Tibial nerve (tissue), 4 donors: Measurements from ENCODE around the gene TRIP6.
A peak's percentile ranks its signal among the peaks of the same experiment; 100 is the strongest.

ENCODE experiments used
- EP300 ChIP-seq, 2 donors: sonication (generic); formaldehyde crosslinking; IDR thresholded peaks; one replicate each; pipeline ENCODE4 v1.6.1; 2017; ENCODE audit warnings: antibody characterized with exemption in 2 of 2, mild to moderate bottlenecking in 1 of 2
- TF ChIP-seq, protein P1 (sequence below), 5 experiments: fragments of 200-600 bp in 3 of 5; fragments of 450-650 bp in 2 of 5; sonication (generic) in 3 of 5; IDR thresholded peaks; one replicate each; pipeline ENCODE4 v1.5.1; 2016 to 2019; ENCODE audit warnings: antibody characterized with exemption in 5 of 5, mild to moderate bottlenecking in 3 of 5, moderate library complexity in 2 of 5

DNA sequence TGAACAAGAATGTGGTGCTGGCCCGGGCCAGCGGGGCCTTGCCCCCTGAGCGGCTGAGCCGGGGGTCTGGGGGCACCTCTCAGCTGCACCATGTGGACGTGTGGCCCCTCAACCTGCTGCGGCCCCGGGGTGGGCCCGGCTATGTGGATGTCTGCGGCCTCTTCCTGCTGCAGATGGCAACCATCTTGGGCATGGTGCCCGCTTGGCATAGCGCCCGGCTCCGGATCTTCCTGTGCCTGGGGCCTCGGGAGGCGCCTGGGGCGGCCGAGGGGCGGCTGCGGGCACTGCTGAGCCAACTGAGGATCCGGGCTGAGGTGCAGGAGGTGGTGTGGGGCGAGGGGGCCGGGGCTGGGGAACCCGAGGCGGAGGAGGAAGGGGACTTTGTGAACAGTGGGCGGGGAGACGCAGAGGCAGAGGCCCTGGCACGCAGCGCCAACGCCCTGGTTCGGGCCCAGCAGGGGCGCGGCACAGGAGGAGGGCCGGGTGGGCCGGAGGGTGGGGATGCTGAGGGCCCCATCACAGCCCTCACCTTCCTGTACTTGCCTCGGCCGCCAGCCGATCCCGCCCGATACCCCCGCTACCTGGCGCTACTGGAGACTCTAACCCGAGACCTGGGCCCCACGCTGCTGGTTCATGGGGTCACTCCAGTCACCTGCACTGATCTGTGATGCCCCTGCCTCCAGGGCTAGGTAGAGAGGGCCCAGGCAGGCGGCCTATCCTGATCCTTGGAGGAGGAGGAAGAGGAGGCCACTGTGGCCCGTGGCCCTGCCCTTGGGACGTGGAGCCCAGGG is 1.1 kb upstream of the TRIP6 start:
- TF ChIP-seq EP300 (IDR thresholded peaks at IDR 0.05) = peak in 1 of 2 donors; percentile 33
- TF ChIP-seq, protein P1, sequence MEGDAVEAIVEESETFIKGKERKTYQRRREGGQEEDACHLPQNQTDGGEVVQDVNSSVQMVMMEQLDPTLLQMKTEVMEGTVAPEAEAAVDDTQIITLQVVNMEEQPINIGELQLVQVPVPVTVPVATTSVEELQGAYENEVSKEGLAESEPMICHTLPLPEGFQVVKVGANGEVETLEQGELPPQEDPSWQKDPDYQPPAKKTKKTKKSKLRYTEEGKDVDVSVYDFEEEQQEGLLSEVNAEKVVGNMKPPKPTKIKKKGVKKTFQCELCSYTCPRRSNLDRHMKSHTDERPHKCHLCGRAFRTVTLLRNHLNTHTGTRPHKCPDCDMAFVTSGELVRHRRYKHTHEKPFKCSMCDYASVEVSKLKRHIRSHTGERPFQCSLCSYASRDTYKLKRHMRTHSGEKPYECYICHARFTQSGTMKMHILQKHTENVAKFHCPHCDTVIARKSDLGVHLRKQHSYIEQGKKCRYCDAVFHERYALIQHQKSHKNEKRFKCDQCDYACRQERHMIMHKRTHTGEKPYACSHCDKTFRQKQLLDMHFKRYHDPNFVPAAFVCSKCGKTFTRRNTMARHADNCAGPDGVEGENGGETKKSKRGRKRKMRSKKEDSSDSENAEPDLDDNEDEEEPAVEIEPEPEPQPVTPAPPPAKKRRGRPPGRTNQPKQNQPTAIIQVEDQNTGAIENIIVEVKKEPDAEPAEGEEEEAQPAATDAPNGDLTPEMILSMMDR (IDR thresholded peaks at IDR 0.05) = no peak
